Peyer's patch (tissue), 4 donors: Measurements from ENCODE around the gene PSMD1.

Source experiments
- CTCF ChIP-seq, 6 experiments: fragments of 450-650 bp in 4 of 6; fragments of 200-600 bp in 2 of 6; sonication (generic) in 1 of 6; IDR thresholded peaks; one replicate each; pipeline ENCODE4 v1.5.1; 2017 to 2019; ENCODE audit warnings: antibody characterized with exemption in 6 of 6, mild to moderate bottlenecking in 3 of 6, moderate library complexity in 1 of 6
- POLR2A ChIP-seq, 2 donors: fragments of 450-650 bp; IDR thresholded peaks; one replicate each; pipeline ENCODE4 v1.5.1; 2017; ENCODE audit warnings: antibody characterized with exemption in 2 of 2, mild to moderate bottlenecking in 2 of 2, moderate library complexity in 2 of 2

GRCh38 chr2:231104115-231104713, 47.5 kb downstream of the PSMD1 start:
- TF ChIP-seq CTCF (IDR thresholded peaks at IDR 0.05) (peak; percentile 55 to 92 (median 86)), POLR2A (IDR thresholded peaks at IDR 0.05) (no peak)
